Measurements from ENCODE around the gene SKP1. TPM values are rescaled to one million over a fixed set of nuclear protein-coding genes. Genes with fewer than 3 reads are reported as not detected.

The SKP1 gene
- total and polyA plus RNA-seq, 10 of the 15 experiments (the other 5 are each of a cell fraction or from before 2014, with no cell fraction given) = 100 to 1,686 (median 519) TPM

GRCh38 chr5:134125039-134126015 lies 51.4 kb downstream of the SKP1 start (continued):
- TF ChIP-seq CEBPZ (IDR thresholded peaks at IDR 0.05; ENCODE audit: low read depth, low read length) = no peak
- no peak for TF ChIP-seq E4F1 (IDR thresholded peaks at IDR 0.05; ENCODE audit: borderline replicate concordance, partially characterized antibody)
- no peak for TF ChIP-seq PAX8 (IDR thresholded peaks at IDR 0.05)
- TF ChIP-seq ZNF24 (IDR thresholded peaks at IDR 0.05) = no peak
- TF ChIP-seq RAD21 (IDR thresholded peaks at IDR 0.05; ENCODE audit: insufficient read depth, low read depth, low read length) = no peak
- no peak for TF ChIP-seq POLR2AphosphoS5 (IDR thresholded peaks at IDR 0.05; ENCODE audit: low read length)
- TF ChIP-seq TBL1XR1 (IDR thresholded peaks at IDR 0.05; ENCODE audit: low read depth, low read length) = no peak
- no peak for TF ChIP-seq TCF3 (IDR thresholded peaks at IDR 0.05; ENCODE audit: borderline replicate concordance, insufficient read depth, low read depth, low read length)
- TF ChIP-seq ATF7 (IDR thresholded peaks at IDR 0.05; ENCODE audit: low read depth) = no peak
- TF ChIP-seq EGR1 (IDR thresholded peaks at IDR 0.05; ENCODE audit: borderline replicate concordance in 1 of 2, low read depth in 2 of 2, low read length in 2 of 2) = peak in 1 of 2 experiments; percentile 33; a peak in 1 of 3 replicates
- no peak for TF ChIP-seq E2F8 (IDR thresholded peaks at IDR 0.05; ENCODE audit: low read depth, partially characterized antibody)
- TF ChIP-seq SMARCA5 (IDR thresholded peaks at IDR 0.05) = 0 out of 2 replicates have a peak, but pooled peaks have one; percentile 18
- no peak for TF ChIP-seq ZBED1 (IDR thresholded peaks at IDR 0.05; ENCODE audit: borderline replicate concordance)
- no peak for TF ChIP-seq ATF2 (IDR thresholded peaks at IDR 0.05; ENCODE audit: low read length)
- no peak for TF ChIP-seq GATAD2B (conservative IDR thresholded peaks at IDR 0.05; ENCODE audit: low read depth)
- no peak for TF ChIP-seq SIX5 (IDR thresholded peaks at IDR 0.05; ENCODE audit: low read depth, low read length, severe bottlenecking)
- no peak for TF ChIP-seq NR2C2 (IDR thresholded peaks at IDR 0.05; ENCODE audit: borderline replicate concordance, control insufficient read depth, insufficient read length, low read depth)

Data from GM12878 (cell line).